GM12878 (cell line): ENCODE results near the gene SEPTIN1. TPM values are rescaled to one million over a fixed set of nuclear protein-coding genes. Genes with fewer than 3 reads are reported as not detected.

Experiments used
- BCLAF1 ChIP-seq: fragments of 450-650 bp; IDR thresholded peaks from 2 replicates; pipeline ENCODE4 v1.6.1; 2017; ENCODE audit warnings: antibody characterized with exemption, mild to moderate bottlenecking, moderate library complexity
- CREB1 ChIP-seq: IDR thresholded peaks from 2 replicates; pipeline ENCODE4 v1.6.1; 2012; ENCODE audit warnings: low read depth, mild to moderate bottlenecking, inconsistent platforms
- CTCF ChIP-seq, 3 experiments: IDR thresholded peaks in 2 of 3; conservative IDR thresholded peaks in 1 of 3; 2 replicates each; pipeline ENCODE4 v1.5.1; 2011; ENCODE audit warnings: low read depth in 3 of 3, low read length in 3 of 3, mild to moderate bottlenecking in 3 of 3, control low read depth in 2 of 3, moderate library complexity in 2 of 3, inconsistent platforms in 1 of 3, mixed read lengths in 1 of 3; ENCODE audit not compliant: control insufficient read depth in 2 of 3, insufficient read depth in 1 of 3; ENCODE audit errors: extremely low read depth in 1 of 3
- EED ChIP-seq: sonication (generic); IDR thresholded peaks from 2 replicates; pipeline ENCODE4 v1.6.1; 2016; ENCODE audit warnings: antibody characterized with exemption, low read depth
- ELK1 ChIP-seq: IDR thresholded peaks from 2 replicates; pipeline ENCODE4 v1.6.1; 2012; ENCODE audit warnings: low read depth, low read length, improper control_type of control experiment
- HDGF ChIP-seq: fragments of 450-650 bp; IDR thresholded peaks from 2 replicates; pipeline ENCODE4 v1.6.1; 2016; ENCODE audit warnings: antibody characterized with exemption
- IKZF1 ChIP-seq: fragments of 450-650 bp; conservative IDR thresholded peaks from 2 replicates; pipeline ENCODE4 v1.6.1; 2017; ENCODE audit warnings: antibody characterized with exemption, mild to moderate bottlenecking
- NBN ChIP-seq: fragments of 450-650 bp; IDR thresholded peaks from 2 replicates; pipeline ENCODE4 v1.6.1; 2016
- NR2C1 ChIP-seq: fragments of 450-650 bp; IDR thresholded peaks from 2 replicates; pipeline ENCODE4 v1.6.1; 2017; ENCODE audit warnings: antibody characterized with exemption, mild to moderate bottlenecking, moderate library complexity
- RB1 ChIP-seq: fragments of 450-650 bp; formaldehyde crosslinking; IDR thresholded peaks from 2 replicates; pipeline ENCODE4 v1.6.1; 2017; ENCODE audit warnings: mild to moderate bottlenecking, borderline replicate concordance
- RELA ChIP-seq: fragments of 450-650 bp; IDR thresholded peaks from 2 replicates; pipeline ENCODE4 v1.8.0; 2014; ENCODE audit warnings: borderline replicate concordance; ENCODE audit not compliant: partially characterized antibody
- TCF12 ChIP-seq: IDR thresholded peaks from 2 replicates; pipeline ENCODE4 v1.6.1; 2011; ENCODE audit warnings: low read depth, mild to moderate bottlenecking, low read length
- ZBTB4 ChIP-seq: fragments of 450-650 bp; formaldehyde crosslinking; IDR thresholded peaks from 2 replicates; pipeline ENCODE4 v1.4.0; 2022; ENCODE audit warnings: mild to moderate bottlenecking, moderate library complexity
- ZBTB40 ChIP-seq: fragments of 450-650 bp; IDR thresholded peaks from 2 replicates; pipeline ENCODE4 v1.6.1; 2016; ENCODE audit warnings: mild to moderate bottlenecking, moderate library complexity, borderline replicate concordance
- ZNF24 ChIP-seq: fragments of 450-650 bp; IDR thresholded peaks from 2 replicates; pipeline ENCODE4 v1.6.1; 2017; ENCODE audit warnings: antibody characterized with exemption, mild to moderate bottlenecking
- polyA plus RNA-seq, 11 experiments: library from polyadenylated mRNA; depleted of rRNA in 4 of 11; unstranded in 6 of 11; stranded (reverse) in 5 of 11; fragments of >200 nt; fragmentation: Nextera tagmentation in 4 of 11; fragmentation: Illumina TruSeq in 1 of 11; extraction: Ambion mirVana in 4 of 11; extraction: Trizol in 1 of 11; gene quantifications; 1 replicate in 1 of 11; 2 replicates in 10 of 11; pipeline versions ENCODE4 v1.2.1 to v1.2.3, GENCODE V29; 2011 to 2016; ENCODE audit warnings: inconsistent platforms in 2 of 11, missing spikeins in 2 of 11, low read depth in 1 of 11
- total RNA-seq, 4 experiments: library from RNA; depleted of rRNA in 3 of 4; stranded (reverse); fragments of >200 nt in 3 of 4; fragmentation: Illumina TruSeq in 1 of 4; extraction: Trizol in 1 of 4; gene quantifications; 2 replicates each; pipeline versions ENCODE4 v1.2.1 to v1.2.3, GENCODE V29; 2013 to 2021

The SEPTIN1 gene
- total and polyA plus RNA-seq, 10 of the 15 experiments (the other 5 are each of a cell fraction or from before 2014, with no cell fraction given): 2.8 to 153 (median 94.1) TPM

- TF ChIP-seq ZBTB4 (CRISPR knock-in tag) (no peak), ZNF24 (peak; percentile 62; the same call in 1 of the 2 replicates), CREB1 (peak; percentile 14; the same call in 1 of the 2 replicates), NBN (0 out of 2 replicates have a peak, but pooled peaks have one; percentile 36), ZBTB40 (peak; percentile 69), ELK1 (peak; percentile 73), HDGF (0 out of 2 replicates have a peak, but pooled peaks have one; percentile 12), RELA (no peak), CTCF (IDR thresholded peaks at IDR 0.05 in 2 of 3, conservative IDR thresholded peaks at IDR 0.05 in 1 of 3; ENCODE audit: control insufficient read depth in 2 of 3, extremely low read depth in 1 of 3, insufficient read depth in 1 of 3, low read depth in 3 of 3, low read length in 3 of 3) (peak in 2 of 3 experiments; percentile 42 to 46; a peak in 3 of 6 replicates), EED (no peak; the same call in 1 of the 2 replicates), RB1 (peak; percentile 84; the same call in 1 of the 2 replicates), NR2C1 (peak; percentile 53), TCF12 (no peak), IKZF1 (peak; percentile 94), BCLAF1 (0 out of 2 replicates have a peak, but pooled peaks have one; percentile 45)
These were observed 13.0 kb upstream of the SEPTIN1 start, which contains the start of gene ZNF48 (continued) for GRCh38 chr16:30395155-30395991.
